Muscle of back (tissue), 13 donors: ENCODE data around the gene TAF5. TPM values are rescaled to one million over a fixed set of nuclear protein-coding genes. Genes with fewer than 3 reads are reported as not detected.
"Not testable (repeated sequence)": the region's sequence is repeated elsewhere in the genome, so short reads cannot be mapped to it uniquely, and the experiment has no call there.

Experiments
- DNase-seq, 3 donors: peaks; one replicate each; pipeline versions ENCODE4 v3.0.0 to v3.0.0-alpha.2; 2013
- long read RNA-seq, 9 donors: transcript quantifications; one replicate each; lab custom pipeline, GENCODE V29; 2026
- polyA plus RNA-seq, 10 donors: library from polyadenylated mRNA; unstranded; fragments of 120-200 nt; gene quantifications; one replicate each; pipeline ENCODE4 v1.2.1, GENCODE V29; 2013; ENCODE audit not compliant: insufficient read length in 10 of 10

TAF5 gene
- 1 to 10 TPM; 3.0 to 5.3 (median 4.5) TPM for polyA plus RNA-seq
- long read RNA-seq, donor 1, result 0 reads
- long read RNA-seq, donor 2, result 0 reads
- long read RNA-seq, donor 3, result 0 reads
- long read RNA-seq, donor 4, partial matches to known transcripts, result 0 of 1 reads
- long read RNA-seq, donor 4, other reads (novel, unspliced or antisense), result 0 of 1 reads
- long read RNA-seq, donor 5, result 0 reads
- long read RNA-seq, donor 6, result 0 reads
- long read RNA-seq, donor 7, result 0 reads
- long read RNA-seq, donor 8, partial matches to known transcripts, result 566 of 578 reads
- long read RNA-seq, donor 8, other reads (novel, unspliced or antisense), result 12 of 578 reads
- long read RNA-seq, donor 9, partial matches to known transcripts, result 18 of 77 reads
- long read RNA-seq, donor 9, other reads (novel, unspliced or antisense), result 59 of 77 reads

- DNase-seq, result peak; percentile 95 to 98 (median 98)
Observed at GRCh38 chr10:103367782-103368518, at the start of gene TAF5. TSS of gene TAF5 (plus strand) at chr10:103367976. CDS start at chr10:103367990, 14 bp downstream.

GRCh38 chr10:103327906-103328305, 39.9 kb upstream of the TAF5 start:
- no peak for DNase-seq

GRCh38 chr10:103333934-103334520, 33.7 kb upstream of the TAF5 start:
- peak; percentile 3 to 31 (median 7) for DNase-seq

GRCh38 chr10:103334567-103334966, 33.2 kb upstream of the TAF5 start:
- DNase-seq, result no peak

- DNase-seq, result no peak
Observed at GRCh38 chr10:103336370-103336769, 31.4 kb upstream of the TAF5 start.

GRCh38 chr10:103350175-103350516, 17.6 kb upstream of the TAF5 start:
- DNase-seq, result no peak

- DNase-seq, result peak; percentile 83 to 95 (median 90)
Observed at GRCh38 chr10:103350517-103351260, 17.1 kb upstream of the TAF5 start, which contains the start of gene PCGF6. TSS of gene PCGF6 (minus strand) at chr10:103351140. CDS start at chr10:103351066, 74 bp downstream.

GRCh38 chr10:103353281-103353680, 14.5 kb upstream of the TAF5 start:
- no peak for DNase-seq

GRCh38 chr10:103354567-103354966, 13.2 kb upstream of the TAF5 start:
- not testable (repeated sequence) for DNase-seq

GRCh38 chr10:103355906-103356599, 11.7 kb upstream of the TAF5 start:
- no peak for DNase-seq

- not testable (repeated sequence) for DNase-seq
Observed at GRCh38 chr10:103359493-103359892, 8.3 kb upstream of the TAF5 start.

GRCh38 chr10:103360791-103361190, 7.0 kb upstream of the TAF5 start:
- DNase-seq, result not testable (repeated sequence)

GRCh38 chr10:103367379-103367781, 396 bp upstream of the TAF5 start:
- DNase-seq, result no peak

GRCh38 chr10:103373544-103373943, 5.8 kb downstream of the TAF5 start:
- DNase-seq, result no peak

- no peak for DNase-seq
Observed at GRCh38 chr10:103374263-103374662, 6.5 kb downstream of the TAF5 start.

GRCh38 chr10:103382769-103383168, 15.0 kb downstream of the TAF5 start:
- DNase-seq, result no peak

- DNase-seq, result no peak
Observed at GRCh38 chr10:103394180-103394579, 26.4 kb downstream of the TAF5 start.

GRCh38 chr10:103395754-103396066, 27.9 kb downstream of the TAF5 start:
- DNase-seq, result no peak

- DNase-seq, result peak; percentile 98 to 99 (median 98)
Observed at GRCh38 chr10:103396067-103396788, 28.5 kb downstream of the TAF5 start, which contains the start of the genes ATP5MK and PDCD11. TSS of gene ATP5MK (minus strand) at chr10:103396475. CDS start at chr10:103392457, 4,018 bp downstream. TSS of gene PDCD11 (plus strand) at chr10:103396626. CDS start at chr10:103398427, 1,801 bp downstream.

- DNase-seq, result no peak
Observed at GRCh38 chr10:103396789-103397087, 29.0 kb downstream of the TAF5 start.
